ENCODE measurements around the gene FAM107B.

Gene FAM107B

GRCh38 chr10:14548474-14548873, 226.2 kb downstream of the FAM107B start:
- peak overlapping the region in 1 of 2 experiments; percentile 4 for H2BK12ac ChIP-seq (ENCODE audit: low read length in 2 of 2)
- no peak overlapping the region for H3K23ac ChIP-seq (ENCODE audit: low read length in 2 of 2)
- H4K91ac ChIP-seq (ENCODE audit: low read length): no peak overlapping the region
- WGBS: 87% methylated on average over 7 of the region's 11 CpGs
- H3K14ac ChIP-seq (ENCODE audit: low read length in 2 of 2): no peak overlapping the region
- DNase-seq: no peak
- peaks cover 14% of the 10 kb centered on the region for H3K4me1 ChIP-seq (ENCODE audit: control insufficient read depth, insufficient read depth, low read depth, low read length)
- H2BK5ac ChIP-seq (ENCODE audit: low read depth, low read length, poor library complexity, severe bottlenecking): no peak overlapping the region
- H3K9me3 ChIP-seq (ENCODE audit: control insufficient read depth, low read length): no peaks in the 10 kb centered on the region
- H4K8ac ChIP-seq (ENCODE audit: low read length): peak overlapping the region; percentile 23
- no peak overlapping the region for H3K4ac ChIP-seq (ENCODE audit: low read depth in 1 of 2, low read length in 2 of 2)
- H3K79me1 ChIP-seq (replicated peaks; ENCODE audit: low read length, poor library complexity, severe bottlenecking): peaks cover 17% of the 10 kb centered on the region
- H3K18ac ChIP-seq (ENCODE audit: low read depth in 1 of 2, low read length in 2 of 2): peak overlapping the region in 1 of 2 experiments; percentile 21
- peaks cover 0 to 8% of the 10 kb centered on the region in 2 experiments for H3K36me3 ChIP-seq (ENCODE audit: control insufficient read depth in 1 of 2, insufficient read depth in 2 of 2, low read depth in 1 of 2, low read length in 2 of 2)
- no peak overlapping the region for H2AK5ac ChIP-seq (ENCODE audit: low read length, severe bottlenecking)
- H3K27me3 ChIP-seq (ENCODE audit: control insufficient read depth in 1 of 2, insufficient read depth in 1 of 2, low read length in 2 of 2): no peaks in the 10 kb centered on the region
- no peak overlapping the region for H3K9ac ChIP-seq (ENCODE audit: low read length)
- H3K27ac ChIP-seq (ENCODE audit: low read length, poor library complexity, severe bottlenecking): no peak overlapping the region
- no peak overlapping the region for H3K4me2 ChIP-seq (ENCODE audit: low read length, poor library complexity, severe bottlenecking)
- H2BK15ac ChIP-seq (ENCODE audit: low read depth, poor library complexity, severe bottlenecking): peak overlapping the region; percentile 62
- H2BK120ac ChIP-seq (ENCODE audit: low read depth, low read length): no peak overlapping the region
- H2AFZ ChIP-seq (ENCODE audit: low read depth, low read length): no peak overlapping the region
- H3K4me3 ChIP-seq (ENCODE audit: insufficient read depth in 1 of 2, low read depth in 1 of 2, low read length in 2 of 2): no peak overlapping the region

GRCh38 chr10:14547816-14548215, 226.9 kb downstream of the FAM107B start:
- H3K4me2 ChIP-seq (ENCODE audit: low read length, poor library complexity, severe bottlenecking): no peak overlapping the region
- H3K18ac ChIP-seq (ENCODE audit: low read depth in 1 of 2, low read length in 2 of 2): no peak overlapping the region
- no peak overlapping the region for H2AFZ ChIP-seq (ENCODE audit: low read depth, low read length)
- H3K9me3 ChIP-seq (ENCODE audit: control insufficient read depth, low read length): no peaks in the 10 kb centered on the region
- no peak overlapping the region for H4K91ac ChIP-seq (ENCODE audit: low read length)
- H3K79me1 ChIP-seq (replicated peaks; ENCODE audit: low read length, poor library complexity, severe bottlenecking): peaks cover 20% of the 10 kb centered on the region
- H3K27me3 ChIP-seq (ENCODE audit: control insufficient read depth in 1 of 2, insufficient read depth in 1 of 2, low read length in 2 of 2): no peaks in the 10 kb centered on the region
- H2BK120ac ChIP-seq (ENCODE audit: low read depth, low read length): no peak overlapping the region
- H2BK12ac ChIP-seq (ENCODE audit: low read length in 2 of 2): no peak overlapping the region
- H3K4ac ChIP-seq (ENCODE audit: low read depth in 1 of 2, low read length in 2 of 2): no peak overlapping the region
- H4K8ac ChIP-seq (ENCODE audit: low read length): no peak overlapping the region
- H3K23ac ChIP-seq (ENCODE audit: low read length in 2 of 2): no peak overlapping the region
- no peak overlapping the region for H2BK5ac ChIP-seq (ENCODE audit: low read depth, low read length, poor library complexity, severe bottlenecking)
- H3K27ac ChIP-seq (ENCODE audit: low read length, poor library complexity, severe bottlenecking): no peak overlapping the region
- H3K36me3 ChIP-seq (ENCODE audit: control insufficient read depth in 1 of 2, insufficient read depth in 2 of 2, low read depth in 1 of 2, low read length in 2 of 2): peaks cover 0 to 8% of the 10 kb centered on the region in 2 experiments
- 84% methylated on average over 9 of the region's 9 CpGs for WGBS
- no peak overlapping the region for H2AK5ac ChIP-seq (ENCODE audit: low read length, severe bottlenecking)
- peaks cover 16% of the 10 kb centered on the region for H3K4me1 ChIP-seq (ENCODE audit: control insufficient read depth, insufficient read depth, low read depth, low read length)
- no peak overlapping the region for H3K4me3 ChIP-seq (ENCODE audit: insufficient read depth in 1 of 2, low read depth in 1 of 2, low read length in 2 of 2)
- no peak for DNase-seq
- H2BK15ac ChIP-seq (ENCODE audit: low read depth, poor library complexity, severe bottlenecking): no peak overlapping the region
- H3K14ac ChIP-seq (ENCODE audit: low read length in 2 of 2): no peak overlapping the region
- H3K9ac ChIP-seq (ENCODE audit: low read length): no peak overlapping the region

GRCh38 chr10:14545827-14546226, 228.9 kb downstream of the FAM107B start:
- WGBS: 7% methylated on average over 4 of the region's 4 CpGs

GRCh38 chr10:14543904-14544210, 230.8 kb downstream of the FAM107B start:
- H3K14ac ChIP-seq (ENCODE audit: low read length in 2 of 2): no peak overlapping the region
- H2BK12ac ChIP-seq (ENCODE audit: low read length in 2 of 2): no peak overlapping the region
- H2BK5ac ChIP-seq (ENCODE audit: low read depth, low read length, poor library complexity, severe bottlenecking): no peak overlapping the region
- H3K4me1 ChIP-seq (ENCODE audit: control insufficient read depth, insufficient read depth, low read depth, low read length): peaks cover 14% of the 10 kb centered on the region
- no peak overlapping the region for H4K91ac ChIP-seq (ENCODE audit: low read length)
- H2AK5ac ChIP-seq (ENCODE audit: low read length, severe bottlenecking): no peak overlapping the region
- H2AFZ ChIP-seq (ENCODE audit: low read depth, low read length): no peak overlapping the region
- no peak overlapping the region for H3K18ac ChIP-seq (ENCODE audit: low read depth in 1 of 2, low read length in 2 of 2)
- H3K23ac ChIP-seq (ENCODE audit: low read length in 2 of 2): no peak overlapping the region
- no peak overlapping the region for H2BK120ac ChIP-seq (ENCODE audit: low read depth, low read length)
- H4K8ac ChIP-seq (ENCODE audit: low read length): no peak overlapping the region
- H3K4ac ChIP-seq (ENCODE audit: low read depth in 1 of 2, low read length in 2 of 2): no peak overlapping the region
- no peak overlapping the region for H2BK15ac ChIP-seq (ENCODE audit: low read depth, poor library complexity, severe bottlenecking)
- no peaks in the 10 kb centered on the region for H3K9me3 ChIP-seq (ENCODE audit: control insufficient read depth, low read length)
- peaks cover 29% of the 10 kb centered on the region for H3K79me1 ChIP-seq (replicated peaks; ENCODE audit: low read length, poor library complexity, severe bottlenecking)
- peak overlapping the region; percentile 72 for H3K9ac ChIP-seq (ENCODE audit: low read length)
- H3K4me2 ChIP-seq (ENCODE audit: low read length, poor library complexity, severe bottlenecking): no peak overlapping the region
- no peaks in the 10 kb centered on the region for H3K27me3 ChIP-seq (ENCODE audit: control insufficient read depth in 1 of 2, insufficient read depth in 1 of 2, low read length in 2 of 2)
- WGBS: 97% methylated on average over 3 of the region's 3 CpGs
- no peak for DNase-seq
- peaks cover 0 to 18% of the 10 kb centered on the region in 2 experiments for H3K36me3 ChIP-seq (ENCODE audit: control insufficient read depth in 1 of 2, insufficient read depth in 2 of 2, low read depth in 1 of 2, low read length in 2 of 2)
- no peak overlapping the region for H3K4me3 ChIP-seq (ENCODE audit: insufficient read depth in 1 of 2, low read depth in 1 of 2, low read length in 2 of 2)
- no peak overlapping the region for H3K27ac ChIP-seq (ENCODE audit: low read length, poor library complexity, severe bottlenecking)

More at GRCh38 chr10:14545827-14546226, 228.9 kb downstream of the FAM107B start:
- H2AFZ ChIP-seq (ENCODE audit: low read depth, low read length): no peak overlapping the region
- H2BK120ac ChIP-seq (ENCODE audit: low read depth, low read length): no peak overlapping the region
- peaks cover 0 to 15% of the 10 kb centered on the region in 2 experiments for H3K36me3 ChIP-seq (ENCODE audit: control insufficient read depth in 1 of 2, insufficient read depth in 2 of 2, low read depth in 1 of 2, low read length in 2 of 2)
- no peak overlapping the region for H2AK5ac ChIP-seq (ENCODE audit: low read length, severe bottlenecking)
- H3K4me2 ChIP-seq (ENCODE audit: low read length, poor library complexity, severe bottlenecking): no peak overlapping the region
- no peak overlapping the region for H3K18ac ChIP-seq (ENCODE audit: low read depth in 1 of 2, low read length in 2 of 2)
- no peak overlapping the region for H3K23ac ChIP-seq (ENCODE audit: low read length in 2 of 2)
- no peak overlapping the region for H3K14ac ChIP-seq (ENCODE audit: low read length in 2 of 2)
- peaks cover 16% of the 10 kb centered on the region for H3K4me1 ChIP-seq (ENCODE audit: control insufficient read depth, insufficient read depth, low read depth, low read length)
- no peak overlapping the region for H2BK15ac ChIP-seq (ENCODE audit: low read depth, poor library complexity, severe bottlenecking)
- H3K27ac ChIP-seq (ENCODE audit: low read length, poor library complexity, severe bottlenecking): no peak overlapping the region
- H2BK12ac ChIP-seq (ENCODE audit: low read length in 2 of 2): no peak overlapping the region
- H3K9me3 ChIP-seq (ENCODE audit: control insufficient read depth, low read length): no peaks in the 10 kb centered on the region
- H3K4me3 ChIP-seq (ENCODE audit: insufficient read depth in 1 of 2, low read depth in 1 of 2, low read length in 2 of 2): no peak overlapping the region
- H3K79me1 ChIP-seq (replicated peaks; ENCODE audit: low read length, poor library complexity, severe bottlenecking): peaks cover 24% of the 10 kb centered on the region
- no peak overlapping the region for H3K9ac ChIP-seq (ENCODE audit: low read length)
- peak; percentile 56 for DNase-seq
- no peaks in the 10 kb centered on the region for H3K27me3 ChIP-seq (ENCODE audit: control insufficient read depth in 1 of 2, insufficient read depth in 1 of 2, low read length in 2 of 2)
- no peak overlapping the region for H2BK5ac ChIP-seq (ENCODE audit: low read depth, low read length, poor library complexity, severe bottlenecking)
- H4K8ac ChIP-seq (ENCODE audit: low read length): no peak overlapping the region
- H3K4ac ChIP-seq (ENCODE audit: low read depth in 1 of 2, low read length in 2 of 2): no peak overlapping the region
- no peak overlapping the region for H4K91ac ChIP-seq (ENCODE audit: low read length)

Data from mesenchymal stem cell (in vitro differentiated cells and primary cell).